Neuronal stem cell (in vitro differentiated cells): ENCODE results near the gene ZNF625.

Experiments
- DNase-seq: peaks from one replicate; pipeline ENCODE4 v3.0.0-alpha.2; 2013; ENCODE audit warnings: low spot score
- H2AFZ ChIP-seq: one replicate; pipeline ENCODE4 v1.6.1; 2013; ENCODE audit warnings: mild to moderate bottlenecking, low read length, inconsistent platforms
- H2AK5ac ChIP-seq: 2 replicates; pipeline ENCODE4 v1.6.1; 2013; ENCODE audit warnings: low read depth, mild to moderate bottlenecking, inconsistent platforms, low read length, moderate library complexity, mixed read lengths
- H2BK120ac ChIP-seq: 2 replicates; pipeline ENCODE4 v1.6.1; 2013; ENCODE audit warnings: low read depth, mild to moderate bottlenecking, inconsistent platforms, low read length, moderate library complexity, mixed read lengths
- H2BK12ac ChIP-seq: one replicate; pipeline ENCODE4 v1.6.1; 2013; ENCODE audit warnings: low read length, inconsistent platforms
- H2BK15ac ChIP-seq: 2 replicates; pipeline ENCODE4 v1.6.1; 2013; ENCODE audit warnings: mild to moderate bottlenecking, low read length, inconsistent platforms, mixed read lengths
- H2BK5ac ChIP-seq: one replicate; pipeline ENCODE4 v1.6.1; 2013; ENCODE audit warnings: inconsistent platforms, mild to moderate bottlenecking, low read length, moderate library complexity
- H3K14ac ChIP-seq: one replicate; pipeline ENCODE4 v1.6.1; 2013; ENCODE audit warnings: low read length, inconsistent platforms
- H3K18ac ChIP-seq: 2 replicates; pipeline ENCODE4 v1.6.1; 2013; ENCODE audit warnings: low read length, inconsistent platforms
- H3K23ac ChIP-seq: 2 replicates; pipeline ENCODE4 v1.6.1; 2013; ENCODE audit warnings: low read depth, mild to moderate bottlenecking, mixed read lengths, low read length, inconsistent platforms; ENCODE audit not compliant: poor library complexity
- H3K27ac ChIP-seq: replicated peaks from 3 replicates; pipeline ENCODE4 v1.5.1; 2013; ENCODE audit warnings: low read length, inconsistent platforms
- H3K27me3 ChIP-seq, 3 experiments: 2 replicates each; pipeline ENCODE4 v1.6.1; 2013; ENCODE audit warnings: low read length in 3 of 3, mild to moderate bottlenecking in 2 of 3, inconsistent platforms in 1 of 3, low read depth in 1 of 3, mixed read lengths in 1 of 3, moderate library complexity in 1 of 3; ENCODE audit not compliant: control insufficient read depth in 3 of 3, insufficient read depth in 3 of 3
- H3K36me3 ChIP-seq, 2 donors: replicated peaks in 1 of 2; 2 replicates each; pipeline ENCODE4 v1.6.1; 2013; ENCODE audit warnings: low read length in 2 of 2; ENCODE audit not compliant: control insufficient read depth in 2 of 2, insufficient read depth in 2 of 2
- H3K4ac ChIP-seq: 2 replicates; pipeline ENCODE4 v1.6.1; 2013; ENCODE audit warnings: inconsistent platforms, mild to moderate bottlenecking, low read length, moderate library complexity
- H3K4me1 ChIP-seq, 2 donors: 1 replicate in 1 of 2; 2 replicates in 1 of 2; pipeline ENCODE4 v1.6.1; 2013; ENCODE audit warnings: low read length in 2 of 2, low read depth in 1 of 2; ENCODE audit not compliant: control insufficient read depth in 2 of 2, insufficient read depth in 1 of 2
- H3K4me2 ChIP-seq: one replicate; pipeline ENCODE4 v1.6.1; 2013; ENCODE audit warnings: mild to moderate bottlenecking, low read length, inconsistent platforms; ENCODE audit not compliant: insufficient read depth, poor library complexity, severe bottlenecking
- H3K4me3 ChIP-seq, 2 donors: 2 replicates each; pipeline ENCODE4 v1.5.1; 2013; ENCODE audit warnings: low read length in 2 of 2, mild to moderate bottlenecking in 2 of 2, inconsistent platforms in 1 of 2, moderate library complexity in 1 of 2
- H3K79me1 ChIP-seq: one replicate; pipeline ENCODE4 v1.6.1; 2013; ENCODE audit warnings: low read depth, mild to moderate bottlenecking, inconsistent platforms, low read length, moderate library complexity
- H3K9ac ChIP-seq: one replicate; pipeline ENCODE4 v1.6.1; 2013; ENCODE audit warnings: mild to moderate bottlenecking, low read depth, low read length, inconsistent platforms; ENCODE audit not compliant: poor library complexity
- H3K9me3 ChIP-seq, 2 donors: replicated peaks in 1 of 2; 2 replicates each; pipeline versions ENCODE3 to v1.6.1; 2013; ENCODE audit warnings: low read length in 2 of 2, mild to moderate bottlenecking in 2 of 2, inconsistent platforms in 1 of 2, low read depth in 1 of 2, mixed read lengths in 1 of 2, moderate library complexity in 1 of 2; ENCODE audit not compliant: control insufficient read depth in 2 of 2, insufficient read depth in 1 of 2
- H4K8ac ChIP-seq: one replicate; pipeline ENCODE4 v1.6.1; 2013; ENCODE audit warnings: low read depth, mild to moderate bottlenecking, inconsistent platforms, low read length, moderate library complexity
- H4K91ac ChIP-seq: one replicate; pipeline ENCODE4 v1.6.1; 2013; ENCODE audit warnings: low read length, low read depth, mild to moderate bottlenecking, inconsistent platforms; ENCODE audit not compliant: poor library complexity
- whole genome bisulfite sequencing, 2 donors: extraction: QIAGEN DNeasy Blood & Tissue Kit; methylation state at CpG; one replicate each; pipeline ENCODE4 v1.1.7; 2013; ENCODE audit warnings: missing lambda C conversion rate in 2 of 2, mixed read lengths in 1 of 2; ENCODE audit not compliant: insufficient read length in 2 of 2, insufficient replicate concordance in 1 of 2; ENCODE audit errors: extremely low coverage in 2 of 2; 5-methylcytosine and 5-hydroxymethylcytosine counted together

ZNF625 gene

DNA sequence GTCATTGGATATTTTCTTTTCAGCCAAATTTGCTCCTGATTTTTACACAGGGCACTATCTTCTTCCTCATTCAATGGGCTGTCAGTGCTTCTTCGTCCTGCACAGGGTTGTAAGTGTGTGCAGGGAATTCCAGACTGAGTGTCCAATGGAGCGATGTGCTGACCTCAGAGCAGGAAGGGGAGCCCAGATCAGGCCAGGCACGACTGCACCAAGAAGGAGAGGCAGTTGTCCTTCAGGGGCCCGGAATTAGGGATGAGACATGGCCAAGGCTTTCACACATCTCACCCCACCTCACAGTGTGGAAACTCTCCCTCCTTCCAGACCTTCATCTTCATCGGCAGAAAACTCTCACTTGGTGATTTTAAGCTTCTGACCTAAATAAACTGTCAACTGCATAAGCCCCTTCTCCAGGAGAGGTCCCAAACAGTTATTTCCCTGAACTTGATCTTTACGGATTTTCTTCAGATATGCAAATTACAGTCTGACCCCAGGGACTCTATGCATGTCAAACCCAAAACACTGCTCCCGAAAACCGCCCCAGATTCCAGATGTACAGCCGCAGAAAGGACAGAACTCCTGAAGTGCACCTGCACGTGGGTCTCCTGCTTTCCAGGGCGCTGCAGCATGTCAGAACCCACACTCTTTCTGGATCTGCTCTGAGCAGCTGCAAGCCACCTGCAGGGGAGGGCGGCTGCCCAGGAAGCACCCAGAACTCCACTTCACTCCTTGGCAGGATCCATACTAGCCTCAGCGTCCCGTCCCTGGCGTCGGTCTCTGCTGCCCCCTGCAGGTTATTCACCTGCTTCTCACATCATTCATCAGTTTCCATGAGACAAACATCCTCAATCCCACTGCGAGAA lies 15.8 kb downstream of the ZNF625 start:
- Histone ChIP-seq H3K9ac (no peak overlapping the region), H3K36me3 (peaks cover 33 to 80% of the 10 kb centered on the region in 2 donors), H2AFZ (peak overlapping the region; percentile 90), H2AK5ac (peak overlapping the region; percentile 58), H4K91ac (no peak overlapping the region), H3K4ac (no peak overlapping the region), H3K18ac (peak overlapping the region; percentile 72), H3K4me1 (peaks cover 7 to 8% of the 10 kb centered on the region in 2 donors), H2BK12ac (no peak overlapping the region), H3K27me3 (no peaks in the 10 kb centered on the region), H3K4me2 (peak overlapping the region; percentile 50), H3K9me3 (peaks cover 32 to 65% of the 10 kb centered on the region in 2 donors), H3K79me1 (no peaks in the 10 kb centered on the region), H2BK5ac (peak overlapping the region; percentile 19), H3K27ac (no peak overlapping the region), H3K14ac (no peak overlapping the region), H4K8ac (no peak overlapping the region), H3K23ac (peak overlapping the region; percentile 52), H2BK120ac (no peak overlapping the region), H2BK15ac (no peak overlapping the region), H3K4me3 (peak overlapping the region in 1 of 2 donors; percentile 87)
- peak; percentile 72 for DNase-seq
- no CpG with 5 or more reads among the region's 17 CpGs for WGBS, 2 donors

- DNase-seq = peak; percentile 91
- H3K4me3 ChIP-seq = peak within 1 kb of the TSS; percentile 87
- H3K9me3 ChIP-seq = peaks cover 26 to 65% of the 10 kb centered on the region in 2 donors
- peaks cover 30 to 80% of the 10 kb centered on the region in 2 donors for H3K36me3 ChIP-seq
- WGBS, 2 donors = no CpG with 5 or more reads among the region's 49 CpGs
- no peak within 1 kb of the TSS for H3K14ac ChIP-seq
- H3K23ac ChIP-seq = peak within 1 kb of the TSS; percentile 52
- no peak within 1 kb of the TSS for H4K8ac ChIP-seq
- no peak within 1 kb of the TSS for H2BK120ac ChIP-seq
- H3K18ac ChIP-seq = peak within 1 kb of the TSS; percentile 96
- H3K4me2 ChIP-seq = peak within 1 kb of the TSS; percentile 50
- peak within 1 kb of the TSS; percentile 58 for H2AK5ac ChIP-seq
- peak within 1 kb of the TSS; percentile 21 for H2BK5ac ChIP-seq
- H2BK12ac ChIP-seq = no peak within 1 kb of the TSS
- H3K4ac ChIP-seq = peak within 1 kb of the TSS; percentile 58
- H3K9ac ChIP-seq = peak within 1 kb of the TSS; percentile 87
- peak within 1 kb of the TSS; percentile 83 for H3K27ac ChIP-seq
- H4K91ac ChIP-seq = no peak within 1 kb of the TSS
- H2AFZ ChIP-seq = peak within 1 kb of the TSS; percentile 90
- no peak within 1 kb of the TSS for H2BK15ac ChIP-seq
- no peaks in the 10 kb centered on the region for H3K27me3 ChIP-seq
- peaks cover 7 to 8% of the 10 kb centered on the region in 2 donors for H3K4me1 ChIP-seq
- no peaks in the 10 kb centered on the region for H3K79me1 ChIP-seq
Observed at GRCh38 chr19:12139885-12140544, 16.5 kb downstream of the ZNF625 start, which contains the start of gene ZNF20. Gene ZNF20, minus strand, starts transcription at chr19:12140350. Its CDS starts 168 bp downstream, at chr19:12140182.

DNA sequence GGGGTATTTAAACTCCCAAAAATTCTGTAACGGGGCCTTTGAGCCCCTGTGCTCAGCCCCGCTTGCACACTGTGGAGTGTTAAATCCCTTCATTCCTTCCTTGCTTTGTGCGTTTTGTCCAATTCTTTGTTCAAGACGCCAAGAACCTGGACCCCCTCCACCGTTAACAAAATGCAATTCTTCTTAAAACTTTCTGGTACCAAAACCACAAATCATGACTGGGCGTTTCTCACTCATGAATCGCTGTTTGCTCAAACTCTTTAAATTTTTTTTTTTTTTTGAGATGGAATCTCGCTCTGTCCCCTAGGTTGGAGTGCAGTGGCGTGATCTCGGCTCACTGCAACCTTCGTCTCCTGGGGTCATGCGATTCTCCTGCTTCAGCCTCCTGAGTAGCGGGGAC lies 17.3 kb downstream of the ZNF625 start:
- Histone ChIP-seq H3K9me3 (peaks cover 29 to 66% of the 10 kb centered on the region in 2 donors), H4K91ac (no peak overlapping the region), H3K14ac (no peak overlapping the region), H3K27me3 (no peaks in the 10 kb centered on the region), H3K4me3 (peak overlapping the region; percentile 87), H3K27ac (peak overlapping the region; percentile 83), H4K8ac (no peak overlapping the region), H2AK5ac (no peak overlapping the region), H2BK120ac (no peak overlapping the region), H2BK5ac (no peak overlapping the region), H2BK15ac (no peak overlapping the region), H3K4me2 (peak overlapping the region; percentile 45), H3K18ac (no peak overlapping the region), H3K4ac (no peak overlapping the region), H3K9ac (no peak overlapping the region), H3K23ac (no peak overlapping the region), H2AFZ (no peak overlapping the region), H3K4me1 (peaks cover 7 to 8% of the 10 kb centered on the region in 2 donors), H3K36me3 (peaks cover 33 to 80% of the 10 kb centered on the region in 2 donors), H3K79me1 (no peaks in the 10 kb centered on the region), H2BK12ac (no peak overlapping the region)
- no peak for DNase-seq
- WGBS, 2 donors = no CpG with 5 or more reads among the region's 13 CpGs
